Measurements from ENCODE around the gene WDR73.

DNA sequence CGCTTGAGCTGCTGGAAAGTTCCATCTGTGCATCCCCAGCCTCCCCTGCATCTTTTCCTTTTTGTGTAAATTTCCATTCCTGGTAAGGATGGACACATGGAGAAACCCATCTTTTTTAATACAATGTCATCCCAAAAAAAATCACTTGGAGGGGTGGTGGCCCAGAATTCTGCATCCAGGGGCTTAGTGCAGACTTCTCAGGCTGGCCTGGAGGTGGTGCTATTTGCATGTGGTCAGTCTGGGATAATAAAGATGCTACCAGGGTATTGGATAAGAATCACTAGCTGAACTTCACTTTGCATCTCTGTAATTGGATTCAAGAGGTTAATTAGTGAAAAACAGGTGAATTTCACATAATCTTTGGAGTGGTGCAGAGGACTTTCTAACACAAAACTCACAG lies 55.1 kb downstream of the WDR73 start:
- no peak for TF ChIP-seq POLR2AphosphoS5 (IDR thresholded peaks at IDR 0.05; ENCODE audit: low read depth, low read length)
- no peak for TF ChIP-seq TAF1 (IDR thresholded peaks at IDR 0.05; ENCODE audit: borderline replicate concordance, insufficient read depth, low read length)
- no peak for TF ChIP-seq SIN3A (IDR thresholded peaks at IDR 0.05; ENCODE audit: borderline replicate concordance, insufficient read depth, low read length)
